Measurements from ENCODE around the gene GPR83. TPM values are rescaled to one million over a fixed set of nuclear protein-coding genes. Genes with fewer than 3 reads are reported as not detected.

The GPR83 gene
- polyA plus RNA-seq, 1 of the 3 experiments (the other 2 are of a cell fraction) = 0.02 TPM

- Histone ChIP-seq H3K9me3 (no peaks in the 10 kb centered on the region), H3K4me1 (ENCODE audit: control insufficient read depth in 1 of 2, insufficient read depth in 2 of 2, low read depth in 1 of 2, low read length in 1 of 2) (no peaks in the 10 kb centered on the region), H3K36me3 (replicated peaks in 1 of 2; ENCODE audit: control insufficient read depth in 1 of 2, insufficient read depth in 2 of 2, low read length in 1 of 2) (no peaks in the 10 kb centered on the region), H3F3A (replicated peaks; ENCODE audit: insufficient read depth) (no peaks in the 10 kb centered on the region), H4K20me1 (ENCODE audit: insufficient read depth) (no peaks in the 10 kb centered on the region), H3K4me3 (ENCODE audit: low read depth in 2 of 2, low read length in 1 of 2) (no peak overlapping the region), H3K4me2 (no peak overlapping the region), H3K9me2 (no peaks in the 10 kb centered on the region), H3K9ac (no peak overlapping the region), H2AFZ (ENCODE audit: low read depth) (no peak overlapping the region), H3K79me2 (ENCODE audit: insufficient read depth) (no peaks in the 10 kb centered on the region), H3K27ac (ENCODE audit: low read depth in 2 of 2, low read length in 1 of 2) (no peak overlapping the region), H3K27me3 (ENCODE audit: insufficient read depth) (no peaks in the 10 kb centered on the region; the same call in 1 of the 2 replicates)
- CTCF ChIA-PET = no interaction called here
- TF ChIP-seq SMC3 (IDR thresholded peaks at IDR 0.05; ENCODE audit: low read depth, low read length) = no peak
- no peak for TF ChIP-seq MAX (IDR thresholded peaks at IDR 0.05; ENCODE audit: low read depth)
- TF ChIP-seq FOXJ3 (CRISPR knock-in tag; IDR thresholded peaks at IDR 0.05) = no peak
- TF ChIP-seq EZH2phosphoT487 (IDR thresholded peaks at IDR 0.05; ENCODE audit: borderline replicate concordance, low read depth) = no peak
- no peak for TF ChIP-seq IRF3 (IDR thresholded peaks at IDR 0.05; ENCODE audit: low read depth, low read length)
- POLR2A ChIA-PET = no interaction called here
- no peak for DNase-seq
- WGBS (ENCODE audit: low lambda C conversion rate) = 10% methylated on average over 3 of the region's 3 CpGs
Measured at GRCh38 chr11:94342250-94342649, 59.0 kb downstream of the GPR83 start.

GRCh38 chr11:94338651-94339050, 62.6 kb downstream of the GPR83 start:
- no peak for TF ChIP-seq FOXM1 (IDR thresholded peaks at IDR 0.05; ENCODE audit: low read depth)
- TF ChIP-seq YY1 (IDR thresholded peaks at IDR 0.05; ENCODE audit: low read depth) = no peak
- TF ChIP-seq NRF1 (IDR thresholded peaks at IDR 0.05; ENCODE audit: low read depth, low read length) = no peak
- TF ChIP-seq CTCF (IDR thresholded peaks at IDR 0.05) = no peak
- no peak for TF ChIP-seq FOXJ3 (CRISPR knock-in tag; IDR thresholded peaks at IDR 0.05)
- Histone ChIP-seq H3F3A (replicated peaks; ENCODE audit: insufficient read depth) (no peaks in the 10 kb centered on the region), H3K4me3 (ENCODE audit: low read depth in 2 of 2, low read length in 1 of 2) (no peak overlapping the region), H4K20me1 (ENCODE audit: insufficient read depth) (no peaks in the 10 kb centered on the region), H3K27me3 (ENCODE audit: insufficient read depth) (no peaks in the 10 kb centered on the region; the same call in 1 of the 2 replicates), H3K4me2 (no peak overlapping the region), H3K4me1 (ENCODE audit: control insufficient read depth in 1 of 2, insufficient read depth in 2 of 2, low read depth in 1 of 2, low read length in 1 of 2) (no peaks in the 10 kb centered on the region), H3K79me2 (ENCODE audit: insufficient read depth) (no peaks in the 10 kb centered on the region), H3K9ac (no peak overlapping the region), H3K36me3 (replicated peaks in 1 of 2; ENCODE audit: control insufficient read depth in 1 of 2, insufficient read depth in 2 of 2, low read length in 1 of 2) (no peaks in the 10 kb centered on the region), H3K9me3 (no peaks in the 10 kb centered on the region), H3K9me2 (no peaks in the 10 kb centered on the region), H2AFZ (ENCODE audit: low read depth) (no peak overlapping the region), H3K27ac (ENCODE audit: low read depth in 2 of 2, low read length in 1 of 2) (no peak overlapping the region)
- CTCF ChIA-PET = no interaction called here
- WGBS (ENCODE audit: low lambda C conversion rate) = 38% methylated on average over 3 of the region's 3 CpGs
- DNase-seq = no peak
- POLR2A ChIA-PET = no interaction called here

Data from SK-N-SH (cell line).